ENCODE results near the gene CAMK2G. TPM values are rescaled to one million over a fixed set of nuclear protein-coding genes. Genes with fewer than 3 reads are reported as not detected.

The CAMK2G gene
- polyA plus RNA-seq, 1 of the 3 experiments (the other 2 are of a cell fraction), result 41.4 TPM

GRCh38 chr10:73780966-73781365 lies 93.4 kb downstream of the CAMK2G start:
- Histone ChIP-seq H4K20me1 (ENCODE audit: insufficient read depth) (no peaks in the 10 kb centered on the region), H3K9ac (peak overlapping the region; percentile 80), H3K9me2 (no peaks in the 10 kb centered on the region), H3K79me2 (ENCODE audit: insufficient read depth) (peaks cover 90% of the 10 kb centered on the region), H2AFZ (ENCODE audit: low read depth) (no peak overlapping the region), H3F3A (replicated peaks; ENCODE audit: insufficient read depth) (peaks cover 9% of the 10 kb centered on the region), H3K36me3 (replicated peaks in 1 of 2; ENCODE audit: control insufficient read depth in 1 of 2, insufficient read depth in 2 of 2, low read length in 1 of 2) (peaks cover 10 to 23% of the 10 kb centered on the region in 2 experiments), H3K4me3 (ENCODE audit: low read depth in 2 of 2, low read length in 1 of 2) (peak overlapping the region; percentile 63 to 81), H3K27me3 (ENCODE audit: insufficient read depth) (no peaks in the 10 kb centered on the region), H3K27ac (ENCODE audit: low read depth in 2 of 2, low read length in 1 of 2) (peak overlapping the region in 1 of 2 experiments; percentile 5; a peak in 1 of 4 replicates), H3K4me1 (ENCODE audit: control insufficient read depth in 1 of 2, insufficient read depth in 2 of 2, low read depth in 1 of 2, low read length in 1 of 2) (peaks cover 0 to 11% of the 10 kb centered on the region in 2 experiments; a peak in 3 of 4 replicates), H3K4me2 (peak overlapping the region; percentile 67), H3K9me3 (no peaks in the 10 kb centered on the region)
- 39% methylated on average over 11 of the region's 11 CpGs for WGBS (ENCODE audit: low lambda C conversion rate)
- no peak for DNase-seq
- CTCF ChIA-PET, result interaction anchor here (0.7 to 1.6 kb wide), 3 partner anchors 9 to 68 kb away, joined by 3 to 5 read pairs (median 3); a partner anchor contains a TSS
- TF ChIP-seq FOXM1 (IDR thresholded peaks at IDR 0.05; ENCODE audit: low read depth) (no peak), IRF3 (IDR thresholded peaks at IDR 0.05; ENCODE audit: low read depth, low read length) (no peak), GABPA (IDR thresholded peaks at IDR 0.05; ENCODE audit: low read depth) (no peak), CHD2 (IDR thresholded peaks at IDR 0.05; ENCODE audit: low read length, partially characterized antibody) (no peak), YY1 (IDR thresholded peaks at IDR 0.05; ENCODE audit: low read depth) (no peak), TAF1 (IDR thresholded peaks at IDR 0.05; ENCODE audit: borderline replicate concordance, low read depth, low read length) (no peak), GATA2 (CRISPR knock-in tag; IDR thresholded peaks at IDR 0.05) (no peak), ELF1 (IDR thresholded peaks at IDR 0.05) (no peak), RFX5 (IDR thresholded peaks at IDR 0.05; ENCODE audit: low read length) (no peak), RAD21 (IDR thresholded peaks at IDR 0.05; ENCODE audit: low read length) (no peak), RXRA (IDR thresholded peaks at IDR 0.05; ENCODE audit: borderline replicate concordance, low read depth) (no peak)
- POLR2A ChIA-PET, result interaction anchor here (1.7 kb wide), 1 partner anchor 9 kb away, joined by 25 read pairs; a partner anchor contains a TSS

GRCh38 chr10:73780301-73780700 lies 94.1 kb downstream of the CAMK2G start:
- 84% methylated on average over 5 of the region's 5 CpGs for WGBS (ENCODE audit: low lambda C conversion rate)
- Histone ChIP-seq H3K79me2 (ENCODE audit: insufficient read depth) (peaks cover 91% of the 10 kb centered on the region), H3K4me1 (ENCODE audit: control insufficient read depth in 1 of 2, insufficient read depth in 2 of 2, low read depth in 1 of 2, low read length in 1 of 2) (peaks cover 6 to 14% of the 10 kb centered on the region in 2 experiments; a peak in 3 of 4 replicates), H4K20me1 (ENCODE audit: insufficient read depth) (peaks cover 2% of the 10 kb centered on the region; the same call in 1 of the 2 replicates), H3K4me3 (ENCODE audit: low read depth in 2 of 2, low read length in 1 of 2) (peak overlapping the region in 1 of 2 experiments; percentile 63; a peak in 1 of 4 replicates), H3K36me3 (replicated peaks in 1 of 2; ENCODE audit: control insufficient read depth in 1 of 2, insufficient read depth in 2 of 2, low read length in 1 of 2) (peaks cover 17 to 29% of the 10 kb centered on the region in 2 experiments), H3K4me2 (peak overlapping the region; percentile 67), H3K9me3 (no peaks in the 10 kb centered on the region), H3K27me3 (ENCODE audit: insufficient read depth) (no peaks in the 10 kb centered on the region), H3F3A (replicated peaks; ENCODE audit: insufficient read depth) (peaks cover 16% of the 10 kb centered on the region), H2AFZ (ENCODE audit: low read depth) (no peak overlapping the region), H3K9me2 (no peaks in the 10 kb centered on the region), H3K9ac (peak overlapping the region; percentile 80; the same call in 1 of the 2 replicates), H3K27ac (ENCODE audit: low read depth in 2 of 2, low read length in 1 of 2) (no peak overlapping the region)
- CTCF ChIA-PET, result interaction anchor here (1.3 to 1.5 kb wide), 2 partner anchors 10 to 15 kb away, joined by 3 to 5 read pairs; no protein-coding TSS in a partner anchor
- POLR2A ChIA-PET, result no interaction called here
- no peak for DNase-seq
- TF ChIP-seq RAD21 (IDR thresholded peaks at IDR 0.05; ENCODE audit: low read length), result no peak
- TF ChIP-seq ZBTB33 (IDR thresholded peaks at IDR 0.05; ENCODE audit: borderline replicate concordance, low read depth), result no peak
- no peak for TF ChIP-seq NFIC (IDR thresholded peaks at IDR 0.05; ENCODE audit: borderline replicate concordance)
- no peak for TF ChIP-seq USF1 (IDR thresholded peaks at IDR 0.05; ENCODE audit: borderline replicate concordance, low read depth)
- TF ChIP-seq MAX (IDR thresholded peaks at IDR 0.05; ENCODE audit: low read depth), result no peak
- TF ChIP-seq MEF2A (IDR thresholded peaks at IDR 0.05; ENCODE audit: borderline replicate concordance, low read depth), result no peak
- TF ChIP-seq EZH2phosphoT487 (IDR thresholded peaks at IDR 0.05; ENCODE audit: borderline replicate concordance, low read depth), result no peak
- no peak for TF ChIP-seq FOXM1 (IDR thresholded peaks at IDR 0.05; ENCODE audit: low read depth)
- TF ChIP-seq EP300 (IDR thresholded peaks at IDR 0.05; ENCODE audit: borderline replicate concordance in 1 of 2, low read depth in 1 of 2, low read length in 1 of 2), result no peak
- TF ChIP-seq REST (IDR thresholded peaks at IDR 0.05; ENCODE audit: low read depth, low read length), result no peak
- no peak for TF ChIP-seq GATA2 (CRISPR knock-in tag; IDR thresholded peaks at IDR 0.05)
